GM10248 (cell line): ENCODE results near the gene MCM3AP.

ENCODE experiments used
- CTCF ChIA-PET: fragments of 300-600 bp; sonication (Branson Sonifier 250); formaldehyde crosslinking; extraction: SDS; loops from one replicate; lab custom pipeline; 2021; ENCODE audit warnings: antibody characterized with exemption; lab: Yijun Ruan, JAX
- POLR2A ChIA-PET: fragments of 350-650 bp; sonication (Branson Sonifier 250); formaldehyde crosslinking; extraction: SDS; loops from one replicate; lab custom pipeline; 2020; ENCODE audit warnings: antibody characterized with exemption; lab: Yijun Ruan, JAX
- DNase-seq: peaks from one replicate; pipeline ENCODE4 v3.0.0; 2012; ENCODE audit errors: extremely low spot score
- CTCF ChIP-seq: IDR thresholded peaks from 2 replicates; pipeline ENCODE4 v1.5.1; 2012; ENCODE audit warnings: mild to moderate bottlenecking, low read depth; ENCODE audit errors: extremely low read depth, missing control alignments, control extremely low read depth

Gene MCM3AP

GRCh38 chr21:46284733-46285132, 678 bp downstream of the MCM3AP start:
- ChIA-PET POLR2A (interaction anchor here (0.9 kb wide), 1 partner anchor 57 kb away, joined by 3 read pairs; no protein-coding TSS in a partner anchor), CTCF (interaction anchor here (0.8 to 1.7 kb wide), 6 partner anchors 10 to 50 kb away, joined by 3 to 5 read pairs (median 4); no protein-coding TSS in a partner anchor)
- no peak for DNase-seq
- no peak for TF ChIP-seq CTCF

- POLR2A ChIA-PET: no interaction called here
- no peak for TF ChIP-seq CTCF
- DNase-seq: no peak
- CTCF ChIA-PET: interaction anchor here (0.8 to 1.7 kb wide), 6 partner anchors 9 to 49 kb away, joined by 3 to 5 read pairs (median 4); no protein-coding TSS in a partner anchor
Observed at GRCh38 chr21:46284077-46284644, 1.2 kb downstream of the MCM3AP start.

DNA sequence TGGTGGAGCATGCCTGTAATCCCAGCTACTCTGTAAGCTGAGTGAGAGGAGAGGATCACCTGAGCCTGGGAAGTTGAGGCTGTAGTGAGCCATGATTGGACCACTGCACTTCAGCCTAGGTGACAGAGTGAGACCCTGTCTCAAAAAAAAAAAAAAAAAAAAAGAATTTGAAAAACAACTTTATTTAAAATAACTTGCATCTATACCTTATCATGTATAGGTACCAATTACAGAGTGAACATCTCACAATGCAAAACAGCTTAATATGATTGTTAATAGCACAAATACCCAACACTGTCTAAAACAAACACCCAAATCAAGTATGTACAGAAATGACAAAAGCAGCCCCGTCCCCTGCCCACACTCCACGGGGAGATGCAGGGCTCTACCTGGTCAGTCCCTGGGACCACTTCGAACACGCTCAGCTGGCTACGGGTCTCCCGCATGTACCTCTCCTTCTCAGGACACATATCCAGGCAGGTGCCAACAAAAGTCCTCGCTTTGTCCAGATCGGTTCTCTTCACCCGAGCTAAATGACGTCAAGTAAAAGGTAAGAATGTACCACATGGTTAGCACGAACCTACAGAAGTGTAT, 10.5 kb downstream of the MCM3AP start:
- ChIA-PET CTCF (interaction anchor here (0.9 to 2.2 kb wide), 2 partner anchors 10 to 11 kb away, joined by 3 to 6 read pairs; partner anchors contain the start of genes MCM3AP and YBEY), POLR2A (no interaction called here)
- no peak for TF ChIP-seq CTCF
- DNase-seq: no peak

DNA sequence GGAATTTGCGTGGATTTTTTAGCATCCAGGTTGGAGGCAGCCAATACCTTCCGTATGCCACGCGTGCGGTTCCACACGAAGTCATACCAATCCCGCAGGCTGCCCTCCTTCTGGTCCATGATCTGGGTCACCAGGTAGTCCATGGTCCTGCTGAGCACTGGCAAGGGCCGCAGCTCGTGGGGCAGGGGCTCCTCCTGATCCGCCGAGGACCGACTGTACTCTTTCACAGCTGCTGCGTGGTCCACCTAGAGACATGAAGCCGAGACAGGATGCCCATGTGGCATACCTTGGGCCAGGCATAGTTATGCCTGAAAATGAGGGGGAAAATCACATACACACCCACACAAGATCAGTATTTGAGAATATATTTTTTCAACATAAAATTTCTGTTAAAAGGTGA, 12.1 kb downstream of the MCM3AP start:
- ChIA-PET CTCF (interaction anchor here (1.0 kb wide), 1 partner anchor 226 kb away, joined by 3 read pairs; no protein-coding TSS in a partner anchor), POLR2A (no interaction called here)
- DNase-seq: no peak
- TF ChIP-seq CTCF: no peak

GRCh38 chr21:46269466-46269865, 15.9 kb downstream of the MCM3AP start:
- no peak for TF ChIP-seq CTCF
- ChIA-PET POLR2A (interaction anchor here (2.2 kb wide), 1 partner anchor 16 kb away, joined by 6 read pairs; no protein-coding TSS in a partner anchor), CTCF (interaction anchor here (1.3 kb wide), 2 partner anchors 9 to 27 kb away, joined by 3 read pairs; no protein-coding TSS in a partner anchor)
- no peak for DNase-seq

DNA sequence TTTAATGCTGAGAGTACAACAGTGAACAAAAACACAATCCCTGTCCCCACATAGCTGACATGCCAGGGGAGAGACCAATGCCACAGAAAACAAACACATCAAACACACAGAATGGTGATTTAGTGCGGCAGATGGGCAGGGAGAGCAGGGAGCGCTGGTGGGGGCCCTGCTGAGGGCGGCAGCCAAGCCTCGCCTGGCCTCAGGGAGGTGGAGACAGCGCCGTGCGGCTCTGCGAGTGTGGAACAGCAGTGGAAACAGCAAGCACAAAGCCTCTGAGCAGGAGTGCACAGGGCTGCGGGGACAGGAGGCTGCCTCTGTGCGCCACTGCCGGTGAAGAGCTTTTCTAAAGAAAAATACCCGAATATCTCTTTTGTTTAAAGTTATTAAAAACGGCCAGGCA, 17.0 kb downstream of the MCM3AP start:
- no peak for TF ChIP-seq CTCF
- POLR2A ChIA-PET: interaction anchor here (2.2 kb wide), 1 partner anchor 15 kb away, joined by 6 read pairs; no protein-coding TSS in a partner anchor

More for the DNA sequence above, 17.0 kb downstream of the MCM3AP start:
- CTCF ChIA-PET: interaction anchor here (1.3 to 1.6 kb wide), 2 partner anchors 14 to 28 kb away, joined by 3 read pairs; no protein-coding TSS in a partner anchor
- no peak for DNase-seq
